SU-DHL-6 (cell line): Measurements from ENCODE around the gene OR5I1.

Experiments used
- H2AFZ ChIP-seq: fragments of 200-600 bp; sonication (generic); 2 replicates; pipeline ENCODE4 v1.6.1; 2014; ENCODE audit warnings: low read depth, mild to moderate bottlenecking, moderate library complexity, mixed read lengths, antibody characterized with exemption, low read length; ENCODE audit not compliant: severe bottlenecking
- H3F3A ChIP-seq: fragments of 200-600 bp; shearing (Covaris generic); 2 replicates; pipeline ENCODE4 v1.6.0; 2016; ENCODE audit warnings: antibody characterized with exemption, mild to moderate bottlenecking; ENCODE audit not compliant: insufficient read depth
- H3K27ac ChIP-seq: fragments of 200-600 bp; sonication (generic); 2 replicates; pipeline ENCODE4 v1.5.1; 2016; ENCODE audit warnings: low read depth, mild to moderate bottlenecking, low read length, moderate library complexity, mixed read lengths
- H3K27me3 ChIP-seq: fragments of 200-600 bp; sonication (generic), shearing (Covaris generic); 2 replicates; pipeline ENCODE4 v1.6.0; 2014; ENCODE audit warnings: mild to moderate bottlenecking, low read length
- H3K36me3 ChIP-seq: fragments of 200-600 bp; sonication (generic); 2 replicates; pipeline ENCODE4 v1.6.1; 2014; ENCODE audit warnings: mild to moderate bottlenecking, low read length, mixed read lengths
- H3K4me2 ChIP-seq: fragments of 300-600, 200-600 bp; shearing (Covaris generic), sonication (generic); 2 replicates; pipeline ENCODE4 v1.6.0; 2014; ENCODE audit warnings: low read length, low read depth, mild to moderate bottlenecking; ENCODE audit not compliant: poor library complexity, severe bottlenecking
- H3K4me3 ChIP-seq: fragments of 200-600 bp; sonication (generic); 2 replicates; pipeline ENCODE4 v1.5.1; 2014; ENCODE audit warnings: antibody characterized with exemption, low read length, mild to moderate bottlenecking, mixed read lengths; ENCODE audit not compliant: insufficient read depth, poor library complexity, severe bottlenecking
- H3K79me2 ChIP-seq: fragments of 200-600 bp; sonication (generic); 2 replicates; pipeline ENCODE4 v1.6.1; 2014; ENCODE audit warnings: mild to moderate bottlenecking, low read length, moderate library complexity; ENCODE audit not compliant: insufficient read depth
- H3K9ac ChIP-seq: fragments of 200-600 bp; sonication (generic); 2 replicates; pipeline ENCODE4 v1.7.0; 2014; ENCODE audit warnings: mild to moderate bottlenecking, low read length
- H3K9me2 ChIP-seq: fragments of 200-600 bp; sonication (generic); replicated peaks from 2 replicates; pipeline ENCODE4 v1.6.1; 2014; ENCODE audit warnings: low read length; ENCODE audit not compliant: insufficient read depth
- H3K9me3 ChIP-seq: fragments of 200-600 bp; sonication (generic); 2 replicates; pipeline ENCODE4 v1.6.1; 2014; ENCODE audit warnings: low read length, mixed read lengths; ENCODE audit not compliant: insufficient read depth
- H4K20me1 ChIP-seq: fragments of 200-600 bp; sonication (generic); 2 replicates; pipeline ENCODE4 v1.6.1; 2014; ENCODE audit warnings: low read depth, mild to moderate bottlenecking, antibody characterized with exemption, low read length, moderate library complexity, mixed read lengths
- EZH2phosphoT487 ChIP-seq: fragments of 200-600 bp; sonication (generic), shearing (Covaris generic); conservative IDR thresholded peaks from 2 replicates; pipeline ENCODE4 v1.6.1; 2018; ENCODE audit warnings: mild to moderate bottlenecking, antibody characterized with exemption, low read length, moderate library complexity, mixed read lengths
- TF ChIP-seq, protein P1 (sequence below): fragments of 200-600 bp; sonication (generic); IDR thresholded peaks from one replicate; pipeline ENCODE4 v1.5.1; 2017; ENCODE audit warnings: antibody characterized with exemption, mild to moderate bottlenecking, low read length, moderate library complexity; ENCODE audit not compliant: insufficient read depth, poor library complexity, severe bottlenecking

The OR5I1 gene

DNA sequence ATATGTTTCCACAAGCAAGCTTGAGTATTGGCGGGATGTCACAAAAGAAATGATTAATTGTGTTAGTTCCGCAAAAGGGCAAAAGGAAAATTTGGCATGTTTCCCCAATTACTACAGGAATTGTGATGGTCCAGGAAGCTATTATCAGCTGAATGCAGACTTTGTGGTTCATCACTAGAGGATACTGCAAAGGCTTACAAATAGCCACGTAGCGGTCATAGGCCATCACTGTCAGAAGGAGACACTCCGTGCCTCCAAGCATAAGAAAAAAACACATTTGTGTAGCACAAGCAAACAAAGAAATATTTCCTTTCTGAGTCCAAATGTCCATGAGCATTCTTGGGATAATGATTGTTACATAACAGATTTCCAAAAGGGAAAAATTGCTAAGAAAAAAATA is 31.7 kb upstream of the OR5I1 start:
- no peaks in the 10 kb centered on the region for H3K27me3 ChIP-seq
- no peaks in the 10 kb centered on the region for H3K9me2 ChIP-seq
- TF ChIP-seq EZH2phosphoT487 = no peak
- TF ChIP-seq, protein P1, sequence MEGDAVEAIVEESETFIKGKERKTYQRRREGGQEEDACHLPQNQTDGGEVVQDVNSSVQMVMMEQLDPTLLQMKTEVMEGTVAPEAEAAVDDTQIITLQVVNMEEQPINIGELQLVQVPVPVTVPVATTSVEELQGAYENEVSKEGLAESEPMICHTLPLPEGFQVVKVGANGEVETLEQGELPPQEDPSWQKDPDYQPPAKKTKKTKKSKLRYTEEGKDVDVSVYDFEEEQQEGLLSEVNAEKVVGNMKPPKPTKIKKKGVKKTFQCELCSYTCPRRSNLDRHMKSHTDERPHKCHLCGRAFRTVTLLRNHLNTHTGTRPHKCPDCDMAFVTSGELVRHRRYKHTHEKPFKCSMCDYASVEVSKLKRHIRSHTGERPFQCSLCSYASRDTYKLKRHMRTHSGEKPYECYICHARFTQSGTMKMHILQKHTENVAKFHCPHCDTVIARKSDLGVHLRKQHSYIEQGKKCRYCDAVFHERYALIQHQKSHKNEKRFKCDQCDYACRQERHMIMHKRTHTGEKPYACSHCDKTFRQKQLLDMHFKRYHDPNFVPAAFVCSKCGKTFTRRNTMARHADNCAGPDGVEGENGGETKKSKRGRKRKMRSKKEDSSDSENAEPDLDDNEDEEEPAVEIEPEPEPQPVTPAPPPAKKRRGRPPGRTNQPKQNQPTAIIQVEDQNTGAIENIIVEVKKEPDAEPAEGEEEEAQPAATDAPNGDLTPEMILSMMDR = no peak
- H3K79me2 ChIP-seq = no peaks in the 10 kb centered on the region
- H2AFZ ChIP-seq = no peak overlapping the region
- H3K36me3 ChIP-seq = no peaks in the 10 kb centered on the region
- H3K9ac ChIP-seq = no peak overlapping the region
- no peaks in the 10 kb centered on the region for H4K20me1 ChIP-seq
- H3F3A ChIP-seq = no peaks in the 10 kb centered on the region
- no peak overlapping the region for H3K4me3 ChIP-seq
- H3K27ac ChIP-seq = no peak overlapping the region
- no peaks in the 10 kb centered on the region for H3K9me3 ChIP-seq
- no peak overlapping the region for H3K4me2 ChIP-seq

DNA sequence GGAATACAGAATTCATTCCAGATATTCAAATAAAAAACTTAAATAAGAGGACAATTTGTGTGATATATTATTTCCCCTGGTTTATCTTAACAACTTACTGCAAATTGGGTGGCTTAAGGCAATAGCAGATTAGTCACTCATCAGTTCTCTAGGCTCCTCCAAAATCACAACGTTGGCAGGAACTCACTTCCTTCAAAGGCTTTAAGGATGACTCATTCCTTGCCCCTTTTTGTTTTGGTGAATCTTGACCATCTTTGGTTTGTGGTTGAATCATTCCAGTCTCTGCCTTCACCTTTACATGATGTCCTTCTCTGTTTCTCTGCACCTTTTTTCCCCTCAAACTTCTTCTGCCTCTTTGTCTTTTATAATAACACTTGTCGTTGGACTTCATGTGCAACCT is 30.2 kb upstream of the OR5I1 start:
- Histone ChIP-seq H3K79me2 (no peaks in the 10 kb centered on the region), H3K27ac (no peak overlapping the region), H3K9me2 (no peaks in the 10 kb centered on the region), H4K20me1 (no peaks in the 10 kb centered on the region), H3K9ac (no peak overlapping the region), H3K4me3 (no peak overlapping the region), H3K9me3 (no peaks in the 10 kb centered on the region), H3K27me3 (no peaks in the 10 kb centered on the region), H3K36me3 (no peaks in the 10 kb centered on the region), H3K4me2 (no peak overlapping the region), H3F3A (no peaks in the 10 kb centered on the region), H2AFZ (no peak overlapping the region)
- TF ChIP-seq, protein P1 = no peak
- no peak for TF ChIP-seq EZH2phosphoT487

DNA sequence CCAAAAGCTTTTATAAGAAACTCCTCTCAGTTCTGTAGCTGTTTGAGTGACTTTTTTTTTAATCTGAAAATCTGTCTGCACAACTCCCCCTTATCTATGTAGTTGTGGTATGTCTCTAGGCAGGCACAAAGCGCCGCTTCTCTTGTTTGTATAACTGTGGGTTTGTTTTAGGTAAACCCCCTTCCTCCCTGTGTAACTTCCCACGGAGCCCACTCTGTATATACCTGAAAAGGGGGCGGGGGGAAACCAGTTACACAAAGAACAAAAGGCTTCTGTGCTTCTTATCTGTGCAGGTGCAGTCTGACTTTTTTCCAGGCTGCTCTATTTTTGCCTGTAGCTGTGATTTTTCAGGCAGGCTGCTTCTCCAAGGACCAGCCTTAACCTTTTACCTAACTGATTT is 20.3 kb upstream of the OR5I1 start:
- no peaks in the 10 kb centered on the region for H3K9me2 ChIP-seq
- no peak for TF ChIP-seq EZH2phosphoT487
- TF ChIP-seq, protein P1 = no peak
- no peaks in the 10 kb centered on the region for H3K79me2 ChIP-seq
- no peak overlapping the region for H3K4me2 ChIP-seq
- H3F3A ChIP-seq = no peaks in the 10 kb centered on the region
- H3K4me3 ChIP-seq = no peak overlapping the region
- no peaks in the 10 kb centered on the region for H3K27me3 ChIP-seq
- H2AFZ ChIP-seq = no peak overlapping the region
- H3K9me3 ChIP-seq = no peaks in the 10 kb centered on the region
- no peaks in the 10 kb centered on the region for H3K36me3 ChIP-seq
- H3K27ac ChIP-seq = no peak overlapping the region
- H3K9ac ChIP-seq = no peak overlapping the region
- H4K20me1 ChIP-seq = no peaks in the 10 kb centered on the region

DNA sequence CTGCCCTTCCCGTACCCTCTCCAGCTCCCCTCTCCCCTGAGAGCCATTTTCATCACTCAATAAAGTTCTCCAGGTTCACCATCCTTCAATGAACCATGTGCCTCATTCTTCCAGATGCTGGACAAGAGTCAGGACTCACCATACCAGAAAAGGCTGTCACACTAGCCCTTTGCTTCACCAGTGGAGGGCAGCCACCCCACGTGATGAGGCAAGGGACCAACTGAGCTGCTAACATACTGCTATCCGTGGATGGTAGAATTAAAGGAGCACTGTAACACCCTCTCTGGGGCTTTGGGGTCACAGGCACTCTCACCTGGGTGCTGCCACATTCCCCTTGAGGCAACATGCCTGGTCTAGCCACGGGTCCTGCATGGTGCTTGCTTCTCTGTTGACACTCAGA is 13.1 kb upstream of the OR5I1 start:
- no peaks in the 10 kb centered on the region for H3F3A ChIP-seq
- H3K79me2 ChIP-seq = no peaks in the 10 kb centered on the region
- H3K4me3 ChIP-seq = no peak overlapping the region
- no peak overlapping the region for H3K4me2 ChIP-seq
- H3K27me3 ChIP-seq = no peaks in the 10 kb centered on the region
- H3K36me3 ChIP-seq = no peaks in the 10 kb centered on the region
- H2AFZ ChIP-seq = no peak overlapping the region
- no peak overlapping the region for H3K9ac ChIP-seq
- no peaks in the 10 kb centered on the region for H3K9me2 ChIP-seq
- no peaks in the 10 kb centered on the region for H3K9me3 ChIP-seq
- H4K20me1 ChIP-seq = no peaks in the 10 kb centered on the region
- TF ChIP-seq, protein P1 = no peak
- no peak for TF ChIP-seq EZH2phosphoT487
- H3K27ac ChIP-seq = no peak overlapping the region
